HEK293T (cell line): ENCODE results near the gene SLF2.

ENCODE experiments used
- ELF4 ChIP-seq: fragments of 450-650 bp; IDR thresholded peaks from 2 replicates; pipeline ENCODE4 v1.6.1; 2017; ENCODE audit warnings: antibody characterized with exemption
- FOXK2 ChIP-seq: fragments of 450-650 bp; IDR thresholded peaks from 2 replicates; pipeline ENCODE4 v1.6.1; 2016; ENCODE audit warnings: mild to moderate bottlenecking
- FOXM1 ChIP-seq: fragments of 450-650 bp; IDR thresholded peaks from 2 replicates; pipeline ENCODE4 v1.6.1; 2017; ENCODE audit warnings: mild to moderate bottlenecking, borderline replicate concordance
- HDGF ChIP-seq: fragments of 450-650 bp; IDR thresholded peaks from 2 replicates; pipeline ENCODE4 v1.6.1; 2017; ENCODE audit warnings: antibody characterized with exemption, borderline replicate concordance
- L3MBTL2 ChIP-seq: fragments of 450-650 bp; conservative IDR thresholded peaks from 2 replicates; pipeline ENCODE4 v1.6.1; 2016; ENCODE audit warnings: mild to moderate bottlenecking
- SP1 ChIP-seq: fragments of 450-650 bp; IDR thresholded peaks from 2 replicates; pipeline ENCODE4 v1.6.1; 2017
- TARDBP ChIP-seq: fragments of 450-650 bp; IDR thresholded peaks from 2 replicates; pipeline ENCODE4 v1.6.1; 2016

- no peak for TF ChIP-seq HDGF
- no peak for TF ChIP-seq FOXM1
- TF ChIP-seq SP1 = no peak
- no peak for TF ChIP-seq TARDBP
- no peak for TF ChIP-seq L3MBTL2
- no peak for TF ChIP-seq ELF4
- TF ChIP-seq FOXK2 = no peak
These were observed 46.8 kb upstream of the SLF2 start for GRCh38 chr10:100866010-100866409.
